Stimulated activated CD8-positive, alpha-beta memory T cell treated with anti-CD3 and anti-CD28 coated beads, Interleukin-7, amount 100 ng/mL, for 24 hours (primary cell): ENCODE data around the gene INPP5A.
"Not testable (repeated sequence)": the region's sequence is repeated elsewhere in the genome, so short reads cannot be mapped to it uniquely, and the experiment has no call there.

ENCODE experiments used
- DNase-seq: peaks from one replicate; pipeline ENCODE4 v3.0.0-alpha.2; 2020; ENCODE audit warnings: low read depth

INPP5A gene

GRCh38 chr10:132564249-132564605 lies 26.6 kb downstream of the INPP5A start:
- DNase-seq = no peak

GRCh38 chr10:132564690-132565089 lies 27.1 kb downstream of the INPP5A start:
- DNase-seq = no peak

- no peak for DNase-seq
These were observed 28.1 kb downstream of the INPP5A start for GRCh38 chr10:132565516-132566209.

- DNase-seq = no peak
These were observed 29.3 kb downstream of the INPP5A start for GRCh38 chr10:132566892-132567291.

- no peak for DNase-seq
These were observed 32.7 kb downstream of the INPP5A start for GRCh38 chr10:132570265-132570664.

GRCh38 chr10:132570771-132571649 lies 33.4 kb downstream of the INPP5A start:
- no peak for DNase-seq

- peak; percentile 21 for DNase-seq
These were observed 34.3 kb downstream of the INPP5A start for GRCh38 chr10:132571650-132572544.

GRCh38 chr10:132572545-132572937 lies 35.0 kb downstream of the INPP5A start:
- no peak for DNase-seq

- DNase-seq = not testable (repeated sequence)
These were observed 35.4 kb downstream of the INPP5A start for GRCh38 chr10:132572946-132573345.

GRCh38 chr10:132574288-132574687 lies 36.7 kb downstream of the INPP5A start:
- no peak for DNase-seq

- DNase-seq = no peak
These were observed 37.3 kb downstream of the INPP5A start for GRCh38 chr10:132574783-132575319.

- no peak for DNase-seq
These were observed 38.0 kb downstream of the INPP5A start for GRCh38 chr10:132575320-132576201.

GRCh38 chr10:132576671-132577349 lies 39.2 kb downstream of the INPP5A start:
- DNase-seq = no peak

- DNase-seq = no peak
These were observed 39.9 kb downstream of the INPP5A start for GRCh38 chr10:132577350-132578003.

- no peak for DNase-seq
These were observed 40.8 kb downstream of the INPP5A start for GRCh38 chr10:132578287-132578951.

GRCh38 chr10:132579027-132579859 lies 41.7 kb downstream of the INPP5A start:
- no peak for DNase-seq

- no peak for DNase-seq
These were observed 42.6 kb downstream of the INPP5A start for GRCh38 chr10:132580143-132580542.

GRCh38 chr10:132580617-132581016 lies 43.0 kb downstream of the INPP5A start:
- no peak for DNase-seq
